Activated CD8-positive, alpha-beta memory T cell treated with anti-CD3 and anti-CD28 coated beads, Interleukin-2, amount 50 U/mL, for 24 hours (primary cell): ENCODE results near the gene ITCH.
A peak's percentile ranks its signal among the peaks of the same experiment; 100 is the strongest.
"Not testable (repeated sequence)": the region's sequence is repeated elsewhere in the genome, so short reads cannot be mapped to it uniquely, and the experiment has no call there.

ENCODE experiments used
- DNase-seq: peaks from one replicate; pipeline ENCODE4 v3.0.0-alpha.2; 2020; ENCODE audit errors: extremely low read depth

Gene ITCH

GRCh38 chr20:34507702-34508413 is 144.8 kb downstream of the ITCH start:
- no peak for DNase-seq

- DNase-seq = no peak
Measured at GRCh38 chr20:34510575-34510974, 147.5 kb downstream of the ITCH start.

DNA sequence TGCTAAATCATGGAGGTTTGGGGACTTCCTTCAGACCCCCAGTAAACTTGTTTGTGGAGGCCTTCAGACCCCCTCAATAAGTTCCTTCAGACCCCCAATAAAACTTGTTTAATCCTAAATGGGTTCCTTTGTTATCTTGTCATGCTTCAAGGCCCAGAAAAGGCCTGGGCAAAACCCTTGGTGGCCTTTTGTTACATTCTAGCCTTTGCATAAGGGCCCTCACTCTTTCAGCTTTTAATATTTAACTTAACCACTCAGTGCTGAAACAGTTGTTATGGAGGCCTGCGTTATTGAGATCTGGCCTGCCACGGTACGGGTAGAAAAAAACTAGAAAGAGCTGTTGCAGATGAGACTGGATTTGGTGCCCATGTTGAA is 148.8 kb downstream of the ITCH start:
- DNase-seq = no peak

- no peak for DNase-seq
Measured at GRCh38 chr20:34512266-34512954, 149.3 kb downstream of the ITCH start.

DNA sequence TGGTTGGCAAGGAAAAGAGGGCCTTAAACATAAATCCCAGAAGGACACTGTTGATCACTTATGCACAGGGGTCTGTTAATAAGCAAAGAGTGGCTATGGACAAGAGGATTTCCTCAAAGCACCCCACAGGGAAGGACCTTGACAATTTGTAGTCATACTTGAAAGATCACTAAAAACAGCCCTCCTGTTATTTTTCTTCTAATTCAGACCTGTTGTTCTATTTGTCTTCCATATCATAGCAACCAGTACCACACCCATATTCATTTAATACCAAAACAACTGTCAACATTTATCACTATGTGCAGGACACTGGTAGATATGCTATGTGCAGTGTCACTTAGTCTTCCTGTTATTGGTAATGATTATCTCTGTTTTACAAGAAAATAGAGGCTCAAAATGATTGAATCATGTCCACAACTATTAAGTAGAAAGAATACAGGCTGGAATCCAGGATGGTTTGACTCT is 149.9 kb downstream of the ITCH start:
- no peak for DNase-seq

- DNase-seq = not testable (repeated sequence)
Measured at GRCh38 chr20:34514034-34514433, 151.0 kb downstream of the ITCH start.

GRCh38 chr20:34514897-34515483 is 151.9 kb downstream of the ITCH start:
- no peak for DNase-seq

DNA sequence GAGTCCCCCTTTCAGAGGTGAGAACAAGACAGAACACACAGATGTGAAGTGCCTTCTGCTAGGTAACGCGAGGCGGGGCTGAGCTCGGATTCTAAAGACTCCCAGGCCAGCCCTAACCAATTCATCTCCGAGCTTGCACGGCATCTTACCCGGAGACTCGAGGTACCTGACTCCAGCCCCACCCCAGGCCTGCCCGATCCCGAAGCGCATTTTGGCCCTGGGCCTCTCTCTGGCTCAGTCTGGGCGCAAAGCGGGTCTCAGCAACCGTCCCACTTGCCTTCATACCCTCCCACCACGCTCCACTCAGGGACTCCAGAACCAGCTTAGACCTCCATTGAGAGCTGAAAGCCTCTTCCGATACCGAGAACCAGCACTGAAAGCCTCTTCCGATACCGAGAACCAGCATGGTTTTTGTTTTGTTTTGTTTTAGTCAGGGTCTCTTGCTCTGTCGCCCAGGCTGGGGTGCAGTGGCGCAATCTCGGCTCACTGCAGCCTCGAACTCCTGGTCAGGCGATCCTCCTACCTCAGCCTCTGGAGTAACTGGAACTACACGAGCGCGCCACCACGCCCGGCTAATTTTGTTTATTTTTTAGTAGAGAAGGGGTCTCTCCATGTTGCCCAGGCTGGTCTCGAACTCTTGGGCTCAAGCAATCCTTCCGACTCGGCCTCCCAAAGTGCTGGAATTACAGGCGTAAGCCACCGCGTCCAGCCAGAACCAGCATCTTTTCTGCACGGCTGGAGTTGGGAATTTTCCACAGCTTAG is 152.6 kb downstream of the ITCH start:
- DNase-seq = no peak

GRCh38 chr20:34516247-34517113 is 153.4 kb downstream of the ITCH start, which contains the start of gene DYNLRB1:
TSS of gene DYNLRB1 (plus strand) at chr20:34516422. CDS start at chr20:34516459, 37 bp downstream.
- peak; percentile 93 for DNase-seq

DNA sequence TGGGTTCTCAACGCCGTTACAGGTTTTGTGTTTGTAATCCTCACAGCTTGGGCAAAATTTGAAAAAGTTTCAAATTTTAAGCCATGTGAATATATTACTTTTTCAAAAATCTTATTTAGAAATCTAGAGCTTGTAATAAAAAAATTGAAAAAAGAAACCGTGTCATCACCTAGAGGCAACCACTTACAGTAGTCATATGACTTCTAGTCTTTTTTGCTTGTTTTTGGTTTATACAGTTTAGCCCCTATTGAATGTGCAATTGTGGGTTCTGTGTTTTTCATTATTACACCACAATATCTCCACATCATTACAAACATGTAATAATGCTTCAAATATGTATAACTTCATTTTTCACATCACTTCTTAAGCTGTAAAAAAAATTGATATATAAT is 154.0 kb downstream of the ITCH start:
- DNase-seq = no peak

GRCh38 chr20:34518863-34519262 is 155.8 kb downstream of the ITCH start:
- DNase-seq = not testable (repeated sequence)

GRCh38 chr20:34519841-34520240 is 156.8 kb downstream of the ITCH start:
- not testable (repeated sequence) for DNase-seq

GRCh38 chr20:34522969-34523871 is 160.1 kb downstream of the ITCH start:
- DNase-seq = no peak

GRCh38 chr20:34524426-34524825 is 161.4 kb downstream of the ITCH start:
- no peak for DNase-seq

DNA sequence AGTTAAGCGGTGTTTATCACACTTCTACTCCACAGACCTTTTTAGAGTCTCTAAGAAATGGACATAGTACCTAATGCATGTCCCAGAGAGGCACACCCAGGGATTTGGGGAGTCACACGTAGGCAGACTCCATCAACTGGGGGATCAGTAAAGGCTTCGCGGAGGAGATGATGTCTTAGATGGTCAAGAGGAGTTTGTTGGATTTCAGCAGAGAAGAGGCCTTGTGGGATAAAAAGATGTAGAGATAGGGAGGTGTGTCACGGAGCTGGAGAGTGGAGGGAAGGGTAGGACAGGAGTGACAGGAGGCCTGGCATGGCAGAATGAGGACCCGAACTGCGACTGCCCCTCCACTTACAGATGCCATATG is 162.3 kb downstream of the ITCH start:
- DNase-seq = no peak

GRCh38 chr20:34525709-34526416 is 162.8 kb downstream of the ITCH start:
- no peak for DNase-seq

DNA sequence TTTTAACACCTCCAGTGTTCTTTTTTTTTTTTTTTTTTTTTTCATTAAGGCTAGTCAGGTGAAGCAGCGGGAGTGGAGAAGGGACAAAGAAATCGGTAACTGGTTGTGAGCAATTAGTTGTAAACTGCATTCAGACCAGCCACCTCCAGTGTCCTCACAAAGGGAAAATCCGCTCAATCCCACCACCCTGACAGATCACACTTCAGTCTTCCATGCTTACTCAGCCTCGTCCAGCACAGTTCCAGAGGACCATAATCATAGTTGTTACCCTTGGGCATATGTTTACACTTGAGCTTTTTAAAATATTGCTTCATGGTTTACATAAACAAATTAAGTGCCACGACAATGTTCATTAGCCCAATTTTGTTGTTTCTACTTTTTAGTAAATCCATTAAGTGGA is 163.4 kb downstream of the ITCH start:
- no peak for DNase-seq

- DNase-seq = no peak
Measured at GRCh38 chr20:34527016-34527415, 163.9 kb downstream of the ITCH start.

- no peak for DNase-seq
Measured at GRCh38 chr20:34528921-34529297, 165.8 kb downstream of the ITCH start.

DNA sequence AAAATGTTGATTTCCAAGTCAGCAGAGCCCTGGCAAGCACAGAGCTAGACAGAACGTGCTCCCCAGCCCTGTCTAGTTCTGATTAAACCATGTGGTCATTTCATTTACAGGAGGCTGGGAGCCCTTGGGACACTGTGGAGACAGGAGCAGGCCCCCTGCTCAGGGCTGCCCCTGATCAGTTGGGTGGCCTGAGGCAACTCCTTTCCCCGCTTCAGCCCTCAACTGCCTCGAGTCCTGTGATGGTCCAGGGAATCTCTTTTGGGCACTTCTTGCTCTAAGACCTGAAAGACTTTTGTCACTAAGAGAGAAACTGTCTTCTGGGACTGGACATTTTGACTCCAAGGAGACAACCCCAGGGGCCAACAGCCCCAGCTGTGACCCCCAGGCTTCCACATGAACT is 166.7 kb downstream of the ITCH start:
- DNase-seq = no peak
